Measurements from ENCODE around the gene LYZ. TPM values are rescaled to one million over a fixed set of nuclear protein-coding genes. Genes with fewer than 3 reads are reported as not detected.
"Not testable (repeated sequence)": the region's sequence is repeated elsewhere in the genome, so short reads cannot be mapped to it uniquely, and the experiment has no call there.

LYZ gene
- under 1 TPM in 1 of 2 donors, not detected in 1; 0.37 TPM for total RNA-seq

DNA sequence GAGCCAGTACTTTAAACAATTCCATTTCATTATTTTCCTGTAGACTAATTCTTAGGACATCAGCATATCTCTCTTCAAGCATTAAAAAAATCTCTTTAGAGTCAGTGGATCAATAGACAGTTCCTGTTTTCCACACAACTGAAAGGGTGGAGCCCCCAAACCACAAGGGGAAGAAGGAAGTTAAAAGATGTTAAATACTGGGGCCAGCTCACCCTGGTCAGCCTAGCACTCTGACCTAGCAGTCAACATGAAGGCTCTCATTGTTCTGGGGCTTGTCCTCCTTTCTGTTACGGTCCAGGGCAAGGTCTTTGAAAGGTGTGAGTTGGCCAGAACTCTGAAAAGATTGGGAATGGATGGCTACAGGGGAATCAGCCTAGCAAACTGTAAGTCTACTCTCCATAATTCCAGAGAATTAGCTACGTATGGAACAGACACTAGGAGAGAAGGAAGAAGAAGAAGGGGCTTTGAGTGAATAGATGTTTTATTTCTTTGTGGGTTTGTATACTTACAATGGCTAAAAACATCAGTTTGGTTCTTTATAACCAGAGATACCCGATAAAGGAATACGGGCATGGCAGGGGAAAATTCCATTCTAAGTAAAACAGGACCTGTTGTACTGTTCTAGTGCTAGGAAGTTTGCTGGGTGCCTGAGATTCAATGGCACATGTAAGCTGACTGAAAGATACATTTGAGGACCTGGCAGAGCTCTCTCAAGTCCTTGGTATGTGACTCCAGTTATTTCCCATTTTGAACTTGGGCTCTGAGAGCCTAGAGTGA lies at the start of gene LYZ:
LYZ (plus strand) TSS at position 220 of the 777 bp plus-strand sequence; CDS start at position 248, 28 bp downstream.
- Mint-ChIP-seq H3K36me3 (ENCODE audit: insufficient read depth in 2 of 2) (no peaks in the 10 kb centered on the region), H3K27me3 (ENCODE audit: low read depth) (no peaks in the 10 kb centered on the region), H3K4me1 (ENCODE audit: low read depth) (no peaks in the 10 kb centered on the region), H3K27ac (no peak within 1 kb of the TSS), H3K4me3 (no peak within 1 kb of the TSS), H3K9me3 (no peaks in the 10 kb centered on the region)
- ATAC-seq (replicated peaks in 1 of 2): no peak
- DNase-seq: no peak

- ATAC-seq (replicated peaks in 1 of 2) (no peak), DNase-seq (no peak)
- no peaks in the 10 kb centered on the region for H3K27me3 Mint-ChIP-seq (ENCODE audit: low read depth)
- no peaks in the 10 kb centered on the region for H3K4me1 Mint-ChIP-seq (ENCODE audit: low read depth)
- peaks cover 2 to 3% of the 10 kb centered on the region in 2 donors for H3K9me3 Mint-ChIP-seq
- H3K4me3 Mint-ChIP-seq: no peak overlapping the region
- no peaks in the 10 kb centered on the region for H3K36me3 Mint-ChIP-seq (ENCODE audit: insufficient read depth in 2 of 2)
- H3K27ac Mint-ChIP-seq: no peak overlapping the region
Observed at GRCh38 chr12:69298947-69299346, 49.2 kb upstream of the LYZ start.

- H3K4me1 Mint-ChIP-seq (ENCODE audit: low read depth): no peaks in the 10 kb centered on the region
- DNase-seq: no peak
- H3K36me3 Mint-ChIP-seq (ENCODE audit: insufficient read depth in 2 of 2): peaks cover 6 to 7% of the 10 kb centered on the region in 2 donors
Observed at GRCh38 chr12:69304284-69304683, 43.9 kb upstream of the LYZ start.

DNA sequence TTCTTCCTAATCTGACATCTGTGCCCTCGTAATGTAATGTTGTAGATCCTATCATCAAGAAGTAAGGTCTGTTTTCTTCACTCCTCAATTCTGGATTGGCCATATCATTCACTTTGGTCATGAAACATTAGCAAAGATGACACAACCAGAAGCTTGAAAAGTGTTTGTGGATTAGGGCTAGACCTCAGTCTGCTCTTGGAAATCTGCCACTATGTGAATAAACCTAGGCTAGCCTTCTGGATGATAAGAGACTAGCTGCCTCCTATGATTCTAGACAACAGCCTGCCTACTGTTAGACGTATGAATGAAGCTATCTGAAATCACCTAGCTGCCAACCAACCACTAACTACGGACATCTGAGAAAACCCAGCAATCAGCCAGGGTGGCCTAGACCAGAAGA lies 38.7 kb upstream of the LYZ start:
- Mint-ChIP-seq H3K4me1 (ENCODE audit: low read depth) (no peaks in the 10 kb centered on the region), H3K27me3 (ENCODE audit: low read depth) (no peaks in the 10 kb centered on the region), H3K4me3 (no peak overlapping the region), H3K36me3 (ENCODE audit: insufficient read depth in 2 of 2) (peaks cover 6 to 7% of the 10 kb centered on the region in 2 donors), H3K27ac (no peak overlapping the region), H3K9me3 (peaks cover 8 to 10% of the 10 kb centered on the region in 2 donors)
- ATAC-seq (replicated peaks in 1 of 2) (no peak), DNase-seq (no peak)

More at GRCh38 chr12:69304284-69304683, 43.9 kb upstream of the LYZ start:
- no peak for ATAC-seq (replicated peaks in 1 of 2)
- Mint-ChIP-seq H3K4me3 (no peak overlapping the region), H3K27me3 (ENCODE audit: low read depth) (no peaks in the 10 kb centered on the region), H3K27ac (no peak overlapping the region), H3K9me3 (peaks cover 10 to 12% of the 10 kb centered on the region in 2 donors)

DNA sequence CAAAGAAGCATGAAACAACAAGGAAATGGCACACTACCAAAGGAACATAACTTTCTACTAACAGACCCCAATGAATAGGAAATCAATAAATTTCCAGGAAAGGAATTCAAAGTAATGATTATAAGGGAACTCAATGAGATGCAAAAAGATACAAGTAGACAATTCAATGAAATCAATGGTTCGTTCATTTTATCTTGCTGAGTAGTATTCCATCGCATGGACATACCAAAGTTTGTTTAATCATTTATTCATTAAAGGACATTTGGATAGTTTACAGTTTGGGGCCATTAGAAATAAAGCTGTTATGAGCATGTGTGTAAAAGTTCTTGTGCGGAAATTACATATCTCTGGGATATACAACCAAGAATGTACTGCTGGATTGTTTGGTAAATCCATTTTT lies 35.0 kb upstream of the LYZ start:
- Mint-ChIP-seq H3K9me3 (peaks cover 2 to 8% of the 10 kb centered on the region in 2 donors), H3K4me3 (no peak overlapping the region), H3K4me1 (ENCODE audit: low read depth) (no peaks in the 10 kb centered on the region), H3K36me3 (ENCODE audit: insufficient read depth in 2 of 2) (peaks cover 0 to under 1% of the 10 kb centered on the region in 2 donors), H3K27me3 (ENCODE audit: low read depth) (no peaks in the 10 kb centered on the region), H3K27ac (no peak overlapping the region)
- DNase-seq (no peak), ATAC-seq (replicated peaks in 1 of 2) (no peak)

- H3K27me3 Mint-ChIP-seq (ENCODE audit: low read depth); DNase-seq; H3K36me3 Mint-ChIP-seq (ENCODE audit: insufficient read depth in 2 of 2); ATAC-seq (replicated peaks in 1 of 2); H3K4me1 Mint-ChIP-seq (ENCODE audit: low read depth); H3K27ac Mint-ChIP-seq; H3K4me3 Mint-ChIP-seq: not testable (repeated sequence)
- peaks cover 9 to 10% of the 10 kb centered on the region in 2 donors for H3K9me3 Mint-ChIP-seq
Observed at GRCh38 chr12:69316784-69317183, 31.4 kb upstream of the LYZ start.

DNA sequence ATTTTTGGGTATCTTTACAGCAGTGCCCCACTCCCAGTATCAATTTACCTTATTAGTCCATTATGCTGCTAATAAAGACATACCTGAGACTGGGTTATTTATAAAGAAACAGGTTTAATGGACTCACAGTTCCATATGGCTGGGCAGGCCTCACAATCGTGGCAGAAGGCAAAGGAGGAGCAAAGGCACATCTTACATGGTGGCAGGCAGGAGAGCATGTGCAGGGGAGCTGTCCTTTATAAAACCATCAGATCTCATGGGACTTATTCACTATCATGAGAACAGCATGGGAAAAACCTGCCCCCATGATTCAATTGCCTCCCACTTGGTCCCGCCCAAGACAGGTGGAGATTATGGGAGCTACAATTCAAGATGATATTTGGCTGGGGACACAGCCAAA lies 30.9 kb upstream of the LYZ start:
- H3K27me3 Mint-ChIP-seq (ENCODE audit: low read depth); H3K27ac Mint-ChIP-seq; DNase-seq; H3K4me3 Mint-ChIP-seq; H3K36me3 Mint-ChIP-seq (ENCODE audit: insufficient read depth in 2 of 2); H3K4me1 Mint-ChIP-seq (ENCODE audit: low read depth); ATAC-seq (replicated peaks in 1 of 2): not testable (repeated sequence)
- peaks cover 9 to 10% of the 10 kb centered on the region in 2 donors for H3K9me3 Mint-ChIP-seq

DNA sequence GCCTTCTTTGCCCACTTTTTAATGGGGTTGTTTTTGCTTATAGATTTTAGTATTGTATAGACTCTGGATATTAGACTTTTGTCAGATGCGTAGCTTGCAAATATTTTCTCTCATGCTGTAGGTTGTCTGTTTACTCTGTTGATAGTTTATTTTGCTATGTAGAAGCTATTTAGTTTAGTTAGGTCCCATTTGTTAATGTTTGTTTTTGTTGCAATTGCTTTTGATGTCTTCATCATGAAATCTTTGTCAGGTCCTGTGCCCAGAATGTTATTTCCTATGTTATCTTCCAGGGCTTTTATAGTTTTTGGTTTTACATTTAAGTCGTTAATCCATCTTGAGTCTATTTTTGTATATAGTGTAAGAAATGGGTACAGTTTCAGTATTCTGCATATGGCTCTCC lies 30.0 kb upstream of the LYZ start:
- Mint-ChIP-seq H3K27me3 (ENCODE audit: low read depth) (peaks cover 10% of the 10 kb centered on the region), H3K9me3 (peaks cover 9 to 10% of the 10 kb centered on the region in 2 donors), H3K27ac (no peak overlapping the region), H3K4me3 (no peak overlapping the region), H3K4me1 (ENCODE audit: low read depth) (peaks cover 4% of the 10 kb centered on the region), H3K36me3 (ENCODE audit: insufficient read depth in 2 of 2) (peaks cover 4 to 5% of the 10 kb centered on the region in 2 donors)
- DNase-seq (no peak), ATAC-seq (replicated peaks in 1 of 2) (no peak)

DNA sequence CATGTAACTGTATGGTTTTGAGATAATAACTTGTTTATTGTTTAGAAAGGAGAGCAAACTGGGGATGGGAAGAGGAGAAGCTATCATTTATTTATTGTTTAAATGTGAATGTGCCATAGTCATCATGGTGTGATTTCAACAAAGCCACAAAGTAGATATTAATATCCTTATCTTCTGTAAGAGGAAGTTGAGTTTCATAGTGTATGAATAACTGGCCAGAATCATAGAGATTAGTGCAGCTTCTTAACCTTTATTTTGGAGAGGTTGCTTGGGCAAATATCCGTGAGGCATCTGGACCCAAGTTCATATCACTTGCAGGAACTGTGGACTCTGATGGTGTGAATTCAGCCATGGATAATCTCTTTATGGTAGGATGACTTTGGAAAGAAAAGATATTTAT lies 26.8 kb upstream of the LYZ start:
- peak overlapping the region; percentile 59 for H3K27ac Mint-ChIP-seq
- H3K4me1 Mint-ChIP-seq (ENCODE audit: low read depth): peaks cover 9% of the 10 kb centered on the region
- DNase-seq (no peak), ATAC-seq (replicated peaks in 1 of 2) (no peak)
- peaks cover 5 to 8% of the 10 kb centered on the region in 2 donors for H3K9me3 Mint-ChIP-seq
- no peak overlapping the region for H3K4me3 Mint-ChIP-seq
- peaks cover 10% of the 10 kb centered on the region for H3K27me3 Mint-ChIP-seq (ENCODE audit: low read depth)
- H3K36me3 Mint-ChIP-seq (ENCODE audit: insufficient read depth in 2 of 2): peaks cover 4 to 5% of the 10 kb centered on the region in 2 donors

- Mint-ChIP-seq H3K36me3 (ENCODE audit: insufficient read depth in 2 of 2) (peaks cover 2 to 5% of the 10 kb centered on the region in 2 donors), H3K27me3 (ENCODE audit: low read depth) (peaks cover 10% of the 10 kb centered on the region), H3K4me3 (no peak overlapping the region), H3K27ac (no peak overlapping the region), H3K4me1 (ENCODE audit: low read depth) (peaks cover 27% of the 10 kb centered on the region), H3K9me3 (peaks cover 0 to 5% of the 10 kb centered on the region in 2 donors)
- DNase-seq (no peak), ATAC-seq (replicated peaks in 1 of 2) (peak; percentile 53 to 66)
Observed at GRCh38 chr12:69324797-69325466, 23.2 kb upstream of the LYZ start.

- Mint-ChIP-seq H3K4me3 (peak overlapping the region; percentile 48 to 91), H3K27me3 (ENCODE audit: low read depth) (no peaks in the 10 kb centered on the region), H3K4me1 (ENCODE audit: low read depth) (peaks cover 42% of the 10 kb centered on the region), H3K9me3 (no peaks in the 10 kb centered on the region), H3K36me3 (ENCODE audit: insufficient read depth in 2 of 2) (peaks cover 0 to 2% of the 10 kb centered on the region in 2 donors), H3K27ac (peak overlapping the region; percentile 97)
- DNase-seq (no peak), ATAC-seq (replicated peaks in 1 of 2) (no peak)
Observed at GRCh38 chr12:69328426-69328825, 19.8 kb upstream of the LYZ start.

DNA sequence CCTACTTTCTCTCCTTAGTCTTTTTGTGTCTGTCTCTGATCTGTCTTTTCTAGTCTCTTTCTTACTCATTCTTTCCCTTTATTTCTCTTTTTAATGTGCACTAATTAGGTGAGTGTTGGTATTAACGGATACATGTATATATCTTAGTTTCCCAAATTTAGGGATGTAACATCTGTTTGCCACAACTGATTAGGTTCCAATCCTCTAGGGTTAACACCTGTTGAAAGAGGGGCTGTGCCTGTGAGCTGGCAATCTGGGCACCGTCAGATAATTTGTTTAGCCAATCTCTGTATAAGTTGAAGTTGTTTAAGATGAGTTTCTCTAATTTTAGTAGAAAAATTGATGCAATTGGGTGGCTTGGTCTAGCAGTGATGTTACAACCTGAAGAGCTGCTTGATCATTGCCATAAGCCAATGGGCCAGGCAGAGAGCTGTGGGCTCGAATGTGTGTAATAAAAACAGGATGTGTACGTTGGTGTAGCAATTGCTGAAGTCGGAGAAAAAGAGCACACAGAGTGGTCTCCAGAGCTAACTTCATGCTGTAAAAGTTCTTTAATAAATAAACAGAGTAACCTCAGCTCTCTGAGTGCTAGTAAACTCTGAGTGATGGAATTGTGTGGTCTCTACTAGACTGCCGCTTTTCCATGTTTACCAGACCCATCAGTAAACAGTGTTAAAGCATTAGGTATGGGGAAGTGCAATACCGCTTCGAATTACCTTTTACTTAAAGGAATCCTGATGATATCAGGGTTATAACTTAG lies 18.3 kb upstream of the LYZ start:
- peak; percentile 46 to 47 for ATAC-seq (replicated peaks in 1 of 2)
- DNase-seq: peak in 1 of 2 donors; percentile 31
- Mint-ChIP-seq H3K9me3 (no peaks in the 10 kb centered on the region), H3K27me3 (ENCODE audit: low read depth) (no peaks in the 10 kb centered on the region), H3K4me3 (peak overlapping the region; percentile 86 to 91), H3K36me3 (ENCODE audit: insufficient read depth in 2 of 2) (peaks cover 0 to 2% of the 10 kb centered on the region in 2 donors), H3K4me1 (ENCODE audit: low read depth) (peaks cover 56% of the 10 kb centered on the region), H3K27ac (peak overlapping the region; percentile 97)
